ENCODE data around the gene GSTM3.
"Not testable (repeated sequence)": the region's sequence is repeated elsewhere in the genome, so short reads cannot be mapped to it uniquely, and the experiment has no call there.

GSTM3 gene

GRCh38 chr1:109750920-109751319 lies 10.1 kb upstream of the GSTM3 start:
- H3K4me2 ChIP-seq (ENCODE audit: low read depth, low read length, poor library complexity, severe bottlenecking): no peak overlapping the region
- no peaks in the 10 kb centered on the region for H3K9me2 ChIP-seq (replicated peaks; ENCODE audit: insufficient read depth, low read length)
- H3K79me2 ChIP-seq (ENCODE audit: insufficient read depth, low read length): no peaks in the 10 kb centered on the region
- H3K27me3 ChIP-seq (ENCODE audit: low read length): no peaks in the 10 kb centered on the region
- TF ChIP-seq CTCF (IDR thresholded peaks at IDR 0.05; ENCODE audit: insufficient read depth, low read length, poor library complexity, severe bottlenecking) (no peak), EZH2phosphoT487 (conservative IDR thresholded peaks at IDR 0.05; ENCODE audit: low read length) (no peak)
- H4K20me1 ChIP-seq (ENCODE audit: low read depth, low read length): no peaks in the 10 kb centered on the region
- no peak overlapping the region for H3K9ac ChIP-seq (ENCODE audit: low read length)
- no peaks in the 10 kb centered on the region for H3K36me3 ChIP-seq (ENCODE audit: low read length)
- no peak overlapping the region for H2AFZ ChIP-seq (ENCODE audit: low read depth, low read length, severe bottlenecking)
- H3K4me3 ChIP-seq (ENCODE audit: insufficient read depth, low read length, poor library complexity, severe bottlenecking): no peak overlapping the region
- no peaks in the 10 kb centered on the region for H3K9me3 ChIP-seq (ENCODE audit: insufficient read depth, low read length)
- no peak overlapping the region for H3K27ac ChIP-seq (ENCODE audit: low read depth, low read length)
- no peaks in the 10 kb centered on the region for H3F3A ChIP-seq (ENCODE audit: insufficient read depth)

- Histone ChIP-seq H3K27me3 (ENCODE audit: low read length) (no peaks in the 10 kb centered on the region), H3K9ac (ENCODE audit: low read length) (no peak overlapping the region), H3K9me3 (ENCODE audit: insufficient read depth, low read length) (no peaks in the 10 kb centered on the region), H2AFZ (ENCODE audit: low read depth, low read length, severe bottlenecking) (no peak overlapping the region), H3K36me3 (ENCODE audit: low read length) (no peaks in the 10 kb centered on the region), H3K4me3 (ENCODE audit: insufficient read depth, low read length, poor library complexity, severe bottlenecking) (no peak overlapping the region), H3F3A (ENCODE audit: insufficient read depth) (no peaks in the 10 kb centered on the region), H3K27ac (ENCODE audit: low read depth, low read length) (no peak overlapping the region), H3K4me2 (ENCODE audit: low read depth, low read length, poor library complexity, severe bottlenecking) (no peak overlapping the region), H3K9me2 (replicated peaks; ENCODE audit: insufficient read depth, low read length) (no peaks in the 10 kb centered on the region), H3K79me2 (ENCODE audit: insufficient read depth, low read length) (no peaks in the 10 kb centered on the region), H4K20me1 (ENCODE audit: low read depth, low read length) (no peaks in the 10 kb centered on the region)
- TF ChIP-seq CTCF (IDR thresholded peaks at IDR 0.05; ENCODE audit: insufficient read depth, low read length, poor library complexity, severe bottlenecking): no peak
- no peak for TF ChIP-seq EZH2phosphoT487 (conservative IDR thresholded peaks at IDR 0.05; ENCODE audit: low read length)
These were observed 9.5 kb upstream of the GSTM3 start for GRCh38 chr1:109750241-109750882.

GRCh38 chr1:109749221-109749620 lies 8.4 kb upstream of the GSTM3 start:
- no peaks in the 10 kb centered on the region for H3F3A ChIP-seq (ENCODE audit: insufficient read depth)
- no peak overlapping the region for H3K4me3 ChIP-seq (ENCODE audit: insufficient read depth, low read length, poor library complexity, severe bottlenecking)
- H3K9me3 ChIP-seq (ENCODE audit: insufficient read depth, low read length): no peaks in the 10 kb centered on the region
- no peaks in the 10 kb centered on the region for H3K9me2 ChIP-seq (replicated peaks; ENCODE audit: insufficient read depth, low read length)
- no peak overlapping the region for H3K4me2 ChIP-seq (ENCODE audit: low read depth, low read length, poor library complexity, severe bottlenecking)
- TF ChIP-seq EZH2phosphoT487 (conservative IDR thresholded peaks at IDR 0.05; ENCODE audit: low read length) (no peak), CTCF (IDR thresholded peaks at IDR 0.05; ENCODE audit: insufficient read depth, low read length, poor library complexity, severe bottlenecking) (no peak)
- no peaks in the 10 kb centered on the region for H4K20me1 ChIP-seq (ENCODE audit: low read depth, low read length)
- H3K27me3 ChIP-seq (ENCODE audit: low read length): no peaks in the 10 kb centered on the region
- H3K27ac ChIP-seq (ENCODE audit: low read depth, low read length): no peak overlapping the region
- no peak overlapping the region for H3K9ac ChIP-seq (ENCODE audit: low read length)
- no peak overlapping the region for H2AFZ ChIP-seq (ENCODE audit: low read depth, low read length, severe bottlenecking)
- no peaks in the 10 kb centered on the region for H3K36me3 ChIP-seq (ENCODE audit: low read length)
- H3K79me2 ChIP-seq (ENCODE audit: insufficient read depth, low read length): no peaks in the 10 kb centered on the region

GRCh38 chr1:109748311-109748710 lies 7.5 kb upstream of the GSTM3 start:
- H3K79me2 ChIP-seq (ENCODE audit: insufficient read depth, low read length); H3K27ac ChIP-seq (ENCODE audit: low read depth, low read length); H3K4me3 ChIP-seq (ENCODE audit: insufficient read depth, low read length, poor library complexity, severe bottlenecking); H4K20me1 ChIP-seq (ENCODE audit: low read depth, low read length); H3K27me3 ChIP-seq (ENCODE audit: low read length); H3K9me2 ChIP-seq (replicated peaks; ENCODE audit: insufficient read depth, low read length); H3K4me2 ChIP-seq (ENCODE audit: low read depth, low read length, poor library complexity, severe bottlenecking); H3K9me3 ChIP-seq (ENCODE audit: insufficient read depth, low read length); H3F3A ChIP-seq (ENCODE audit: insufficient read depth); H2AFZ ChIP-seq (ENCODE audit: low read depth, low read length, severe bottlenecking); H3K9ac ChIP-seq (ENCODE audit: low read length); H3K36me3 ChIP-seq (ENCODE audit: low read length): not testable (repeated sequence)

Data from SU-DHL-6 (cell line).